CD4-positive, alpha-beta T cell treated with Interleukin-6 for 4 hours (primary cell): ENCODE data around the gene CYP20A1.
A peak's percentile ranks its signal among the peaks of the same experiment; 100 is the strongest.
"Not testable (repeated sequence)": the region's sequence is repeated elsewhere in the genome, so short reads cannot be mapped to it uniquely, and the experiment has no call there.

ENCODE experiments used
- DNase-seq: peaks from one replicate; pipeline ENCODE4 v3.0.0-alpha.2; 2020; ENCODE audit warnings: mixed read lengths

The CYP20A1 gene

DNA sequence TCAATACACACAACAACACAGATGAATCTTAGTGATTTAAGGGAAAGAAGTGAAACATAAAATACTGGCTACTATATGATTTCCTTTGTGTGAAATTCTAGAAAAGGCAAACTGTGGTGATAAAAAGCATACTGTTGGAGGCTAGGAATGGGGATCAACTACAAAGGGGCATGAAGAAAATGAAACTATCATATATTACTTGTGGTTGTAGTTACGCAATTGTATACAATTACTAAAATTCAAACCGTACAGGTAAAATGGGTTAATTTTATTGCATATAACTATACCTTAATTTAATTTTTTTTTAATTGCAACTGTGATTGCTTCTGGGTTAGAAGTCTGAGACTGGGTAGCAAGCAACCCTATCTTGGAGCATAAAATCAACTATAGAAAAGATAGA lies 47.7 kb downstream of the CYP20A1 start:
- no peak for DNase-seq

DNA sequence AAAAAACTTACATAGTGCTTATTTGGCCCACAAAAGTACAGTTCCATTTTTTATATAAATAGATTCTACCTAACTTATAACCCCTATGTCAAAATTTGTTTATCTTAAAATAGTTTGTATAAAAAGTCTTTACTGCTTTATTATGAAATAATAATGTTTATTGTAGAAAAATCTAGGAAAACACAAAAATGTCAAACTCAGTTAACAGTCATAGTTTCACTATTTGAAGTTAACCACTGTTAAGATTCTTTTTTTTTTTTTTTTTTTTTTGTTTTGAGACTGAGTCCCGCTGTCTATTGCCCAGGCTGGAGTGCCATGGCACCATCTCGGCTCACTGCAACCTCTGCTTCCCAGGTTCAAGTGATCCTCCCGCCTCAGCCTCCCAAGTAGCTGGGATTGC lies 62.8 kb downstream of the CYP20A1 start:
- DNase-seq, result no peak

DNA sequence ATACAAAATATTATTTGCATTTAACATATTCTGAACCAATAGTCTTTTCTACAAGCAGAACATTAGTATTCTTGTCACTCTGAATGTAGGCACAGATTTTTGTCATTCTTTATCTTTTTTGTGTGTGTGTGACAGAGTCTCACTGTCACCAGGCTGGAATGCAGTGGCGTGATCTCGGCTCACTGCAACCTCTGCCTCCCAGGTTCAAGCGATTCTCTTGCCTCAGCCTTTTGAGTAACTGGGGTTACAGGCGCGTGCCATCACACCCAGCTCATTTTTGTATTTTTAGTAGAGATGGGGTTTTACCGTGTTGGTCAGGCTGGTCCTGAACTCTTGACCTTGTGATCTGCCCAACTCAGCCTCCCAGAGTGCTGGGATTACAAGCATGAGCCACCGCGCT lies 63.8 kb downstream of the CYP20A1 start:
- DNase-seq, result not testable (repeated sequence)

DNA sequence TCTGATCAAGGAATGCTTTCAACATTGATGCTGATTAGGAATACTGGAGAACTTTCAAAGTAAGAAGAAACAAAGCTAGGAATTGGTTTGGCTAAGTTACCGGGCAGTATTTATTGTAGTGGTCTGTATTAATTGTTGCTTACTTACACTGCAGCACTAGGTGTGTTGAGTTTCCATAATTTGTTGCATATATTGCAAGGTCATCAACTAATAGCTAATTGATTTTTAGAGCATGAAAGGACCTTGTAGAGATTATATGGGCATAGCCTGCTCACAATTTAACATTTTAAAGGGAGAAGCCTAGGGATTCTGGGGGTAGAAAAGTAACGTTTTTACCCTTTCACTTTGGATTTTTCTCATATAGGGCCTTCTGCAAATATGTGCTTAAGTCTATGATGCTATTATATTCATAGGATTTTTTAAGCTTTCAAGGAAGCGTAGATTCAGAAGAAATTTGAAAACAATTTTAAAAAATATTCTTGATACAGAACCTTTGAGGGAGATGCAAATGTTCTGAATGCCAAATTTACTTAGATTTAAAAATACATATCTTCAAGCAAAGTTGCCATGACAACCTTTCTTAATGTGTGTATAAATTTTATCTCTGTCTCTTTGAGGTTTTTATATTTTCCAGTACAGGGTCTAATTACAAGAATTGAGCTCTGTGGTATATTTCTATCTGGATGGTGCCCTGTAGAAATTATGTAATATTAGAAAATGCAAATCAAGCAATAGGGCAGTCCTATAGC lies 72.0 kb downstream of the CYP20A1 start:
- DNase-seq, result no peak

DNA sequence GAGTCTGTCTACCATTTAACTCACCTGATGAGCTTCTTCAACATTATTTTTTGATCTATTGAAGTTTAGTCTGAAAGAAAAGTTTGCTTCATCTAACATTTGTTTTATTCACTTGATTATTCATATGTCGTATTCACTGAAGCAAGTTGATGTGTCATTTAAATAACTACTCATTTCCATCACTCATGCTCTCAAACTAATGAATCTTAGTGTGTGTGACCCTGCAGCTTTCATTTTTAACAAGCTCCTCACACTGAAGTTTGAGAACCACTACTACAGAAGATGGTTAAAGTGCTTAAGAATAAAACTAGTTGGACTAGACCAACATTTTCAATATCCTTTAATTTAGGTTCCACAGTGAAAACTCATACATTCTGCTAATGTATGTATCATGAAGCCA lies 87.5 kb downstream of the CYP20A1 start:
- DNase-seq, result no peak

DNA sequence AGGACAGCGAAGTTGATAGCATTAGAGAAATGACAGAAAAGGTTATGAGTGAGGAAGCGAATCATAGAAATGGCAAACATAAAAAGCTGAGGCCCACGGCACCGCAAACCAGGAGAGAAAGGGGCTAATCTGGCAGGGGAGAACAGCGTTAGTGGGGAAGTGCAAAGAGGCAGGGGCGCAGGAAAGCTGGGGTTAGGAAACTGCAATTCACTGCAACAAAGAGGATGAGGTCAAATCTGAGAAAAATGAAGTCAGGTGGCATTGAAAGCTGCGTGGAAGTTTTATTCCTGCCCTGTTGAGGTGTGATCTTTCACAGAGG lies 88.7 kb downstream of the CYP20A1 start:
- no peak for DNase-seq

DNA sequence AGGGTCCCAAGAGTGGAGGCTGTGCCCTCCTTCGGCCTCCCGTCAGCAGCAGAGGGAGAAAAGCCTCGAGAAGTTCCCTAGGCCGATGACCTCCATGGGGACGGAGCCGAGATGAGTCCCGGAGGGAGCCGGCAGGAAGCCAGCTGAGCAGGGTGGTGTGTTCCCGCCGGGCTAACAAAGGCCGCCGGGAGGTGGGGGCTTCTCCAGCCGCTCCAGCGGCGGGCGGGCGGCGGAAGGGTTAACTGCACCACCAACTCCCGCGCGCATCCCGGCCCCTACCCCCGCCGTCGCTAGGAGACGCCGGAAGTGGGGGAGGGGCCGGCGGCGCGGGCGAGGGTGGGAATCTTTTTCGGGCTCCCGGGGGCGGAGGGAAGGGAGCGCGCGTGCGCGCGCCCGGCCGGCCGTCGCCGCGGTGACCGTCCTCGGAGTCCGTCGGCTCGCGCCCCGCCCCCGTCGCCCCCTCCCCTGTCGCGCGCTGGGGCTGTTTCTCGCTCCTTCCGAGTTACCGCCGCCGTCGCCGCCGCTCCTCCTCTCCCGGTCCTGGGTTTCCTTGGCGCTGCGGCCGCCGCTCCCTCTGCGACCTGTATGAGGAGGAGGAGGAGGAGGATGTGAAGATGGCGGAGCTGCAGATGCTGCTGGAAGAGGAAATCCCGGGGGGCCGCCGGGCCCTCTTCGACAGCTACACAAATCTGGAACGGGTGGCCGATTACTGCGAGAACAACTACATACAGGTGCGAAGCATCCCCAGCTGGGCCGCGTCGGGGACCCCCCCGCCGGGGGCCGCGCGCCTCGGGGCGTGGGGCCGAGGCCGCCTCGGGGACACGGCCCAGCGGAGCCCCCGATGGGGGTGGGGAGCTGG lies 89.3 kb downstream of the CYP20A1 start, which contains the start of gene ABI2:
ABI2 (plus strand) TSS at position 494 of the 859 bp plus-strand sequence; CDS start at position 615, 121 bp downstream.
- peak; percentile 81 for DNase-seq

DNA sequence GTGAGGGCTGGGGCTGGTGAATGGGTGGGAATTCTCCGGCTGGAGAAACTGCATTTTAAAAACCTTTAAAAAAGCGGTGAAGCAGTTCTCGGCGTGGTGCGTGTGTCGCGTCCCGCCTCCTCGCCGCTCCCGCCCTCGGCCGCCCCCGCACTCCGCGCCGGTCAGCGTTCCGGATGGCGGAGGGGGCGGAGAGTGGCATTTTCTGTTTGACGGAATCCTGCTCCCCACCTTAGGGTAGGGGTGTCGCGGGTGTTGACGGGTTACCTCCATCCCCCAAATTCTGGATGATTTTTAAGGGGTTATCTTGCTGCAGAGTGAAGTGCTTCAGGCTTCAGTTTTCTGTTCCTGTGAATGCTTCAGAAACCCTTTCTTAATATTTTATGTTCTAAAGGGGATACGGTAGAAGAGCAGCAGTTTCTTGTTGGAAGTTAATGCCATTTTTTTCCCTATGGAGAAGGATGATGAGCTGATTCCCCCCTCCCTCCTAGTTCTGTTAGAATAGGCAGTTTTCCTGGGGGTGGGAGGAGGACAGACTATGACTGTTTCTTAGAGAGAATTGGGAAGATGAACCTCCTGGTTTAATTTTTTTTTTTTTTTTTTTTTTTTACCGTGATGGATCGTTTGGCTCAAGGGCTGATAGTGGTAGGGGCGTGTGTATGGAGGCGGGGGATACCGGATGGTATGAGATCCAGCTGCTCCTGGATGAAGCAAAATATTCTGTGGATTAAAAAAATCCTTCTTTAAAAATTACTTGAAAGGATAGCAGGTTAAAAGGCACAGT lies 90.1 kb downstream of the CYP20A1 start:
- peak; percentile 33 for DNase-seq

DNA sequence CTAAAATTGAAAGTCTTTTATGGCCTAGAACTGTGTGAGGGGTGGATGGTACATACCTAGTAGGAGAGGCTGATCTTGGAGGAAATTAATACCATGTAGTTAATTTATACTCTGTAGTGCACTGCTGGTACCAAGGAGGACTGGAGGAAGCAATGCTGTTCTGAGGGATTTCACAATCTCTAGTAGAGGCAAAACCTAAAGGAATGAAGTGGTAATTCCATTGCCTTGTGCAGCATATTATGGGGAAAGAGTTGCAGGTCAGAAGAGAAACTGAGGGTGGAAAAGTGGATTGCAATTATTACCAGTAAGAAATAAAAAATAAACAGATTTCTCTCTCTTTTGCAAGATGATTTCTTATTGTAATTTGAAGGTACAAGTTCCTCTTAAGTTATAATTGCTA lies 91.6 kb downstream of the CYP20A1 start:
- DNase-seq, result no peak

DNA sequence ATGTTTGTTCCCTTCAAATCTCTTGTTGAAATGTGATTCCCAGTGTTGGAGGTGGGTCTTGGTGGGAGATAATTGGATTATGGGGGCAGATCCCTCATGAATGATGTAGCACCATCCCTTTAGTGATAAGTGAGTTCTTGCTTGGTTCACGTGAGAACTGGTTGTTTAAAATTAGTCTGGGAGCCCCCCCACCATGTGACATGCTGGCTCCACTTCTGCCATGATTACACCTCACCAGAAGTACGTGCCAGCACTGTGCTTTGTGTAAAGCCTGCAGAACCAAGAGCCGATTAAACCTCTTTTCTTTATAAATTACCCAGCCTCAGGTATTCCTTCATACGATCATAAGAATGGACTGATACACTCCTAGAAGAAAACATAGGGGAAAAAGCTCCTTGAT lies 99.5 kb downstream of the CYP20A1 start:
- no peak for DNase-seq

DNA sequence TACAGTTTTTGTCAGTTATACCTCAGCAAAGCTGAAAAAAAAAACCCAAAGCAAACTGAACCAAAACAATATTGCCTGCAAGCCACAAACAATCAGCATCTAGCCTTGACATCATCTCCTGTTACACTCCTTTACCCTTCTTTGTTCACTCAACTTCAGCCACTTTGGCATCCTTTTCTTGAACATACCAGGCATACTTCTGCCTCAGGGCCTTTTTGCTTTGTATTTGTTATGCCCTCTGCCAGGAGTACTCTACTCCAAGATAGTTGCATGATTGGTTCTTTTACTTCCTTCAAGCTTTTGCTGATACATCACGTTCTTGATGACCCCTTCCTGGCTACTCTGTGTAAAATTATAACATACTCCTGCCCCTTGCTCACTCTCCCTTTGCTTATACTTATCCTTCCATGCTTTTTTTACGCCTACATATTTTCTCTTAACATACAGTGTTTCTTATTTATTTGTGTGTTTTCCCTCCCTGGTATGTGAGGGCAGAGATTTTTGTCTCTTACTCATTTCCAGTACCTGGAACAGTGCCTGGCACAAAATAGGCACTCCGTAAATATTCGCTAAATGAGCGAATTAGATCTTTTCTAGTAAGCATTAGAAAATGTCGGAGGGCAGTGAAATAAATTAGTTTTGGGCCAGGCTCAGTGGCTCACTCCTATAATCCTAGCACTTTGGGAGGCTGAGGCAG lies 102.1 kb downstream of the CYP20A1 start:
- no peak for DNase-seq

DNA sequence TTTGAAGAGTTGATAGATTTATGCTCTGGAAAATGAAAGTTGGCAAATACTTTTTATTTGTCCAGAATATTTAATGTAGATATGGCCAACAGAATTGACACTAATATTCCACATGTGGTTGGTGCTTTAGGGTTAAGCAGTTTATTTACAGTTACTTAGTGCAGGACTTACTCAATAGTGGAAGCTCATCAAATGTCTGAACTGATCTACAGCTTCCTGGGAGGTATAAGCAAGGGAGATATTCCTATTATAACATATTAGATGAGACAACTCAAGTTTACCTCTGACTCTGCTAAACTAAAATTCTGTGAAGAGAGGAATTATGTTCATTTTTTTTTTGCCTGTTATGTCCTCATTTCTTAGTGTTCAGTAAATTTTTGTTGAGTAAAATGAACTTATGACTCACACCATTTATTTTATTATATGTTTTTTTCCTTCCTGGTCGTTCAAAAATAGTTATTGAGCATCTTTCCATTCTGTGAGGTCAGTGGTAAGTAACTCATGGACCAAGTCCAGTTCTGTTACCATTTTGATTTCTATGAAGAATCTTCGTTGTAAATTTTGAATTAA lies 103.0 kb downstream of the CYP20A1 start:
- no peak for DNase-seq

DNA sequence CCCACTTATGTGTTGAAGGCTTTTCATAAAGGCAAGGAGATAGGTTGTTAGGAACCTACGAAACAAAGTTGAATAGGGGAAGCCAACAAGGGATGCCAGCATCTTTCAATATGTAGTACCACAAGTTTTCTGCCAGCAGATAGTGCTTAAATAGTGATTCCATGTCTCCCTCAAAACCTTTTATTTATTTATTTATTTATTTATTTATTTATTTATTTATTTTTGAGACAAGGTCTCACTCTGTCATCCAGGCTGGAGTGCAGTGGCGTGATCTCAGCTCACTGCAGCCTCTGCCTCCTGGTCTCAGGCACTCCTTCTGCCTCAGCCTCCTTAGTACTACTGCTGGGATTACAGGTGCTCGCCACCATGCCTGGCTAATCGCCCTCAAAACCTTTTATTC lies 103.6 kb downstream of the CYP20A1 start:
- not testable (repeated sequence) for DNase-seq

DNA sequence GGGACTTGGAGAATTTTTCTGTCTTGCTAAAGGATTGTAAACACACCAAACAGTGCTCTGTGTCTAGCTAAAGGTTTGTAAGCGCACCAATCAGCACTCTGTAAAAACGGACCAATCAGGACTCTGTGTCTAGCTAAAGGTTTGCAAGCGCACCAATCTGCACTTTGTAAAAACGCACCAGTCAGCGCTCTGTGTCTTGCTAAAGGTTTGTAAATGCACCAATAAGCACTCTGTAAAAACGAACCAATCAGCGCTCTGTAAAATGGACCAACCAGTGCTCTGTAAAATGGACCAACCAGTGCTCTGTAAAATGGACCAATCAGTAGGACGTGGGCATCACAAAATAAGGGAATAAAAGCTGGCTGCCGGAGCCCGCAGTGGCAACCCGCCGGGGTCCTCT lies 105.8 kb downstream of the CYP20A1 start:
- DNase-seq, result no peak

DNA sequence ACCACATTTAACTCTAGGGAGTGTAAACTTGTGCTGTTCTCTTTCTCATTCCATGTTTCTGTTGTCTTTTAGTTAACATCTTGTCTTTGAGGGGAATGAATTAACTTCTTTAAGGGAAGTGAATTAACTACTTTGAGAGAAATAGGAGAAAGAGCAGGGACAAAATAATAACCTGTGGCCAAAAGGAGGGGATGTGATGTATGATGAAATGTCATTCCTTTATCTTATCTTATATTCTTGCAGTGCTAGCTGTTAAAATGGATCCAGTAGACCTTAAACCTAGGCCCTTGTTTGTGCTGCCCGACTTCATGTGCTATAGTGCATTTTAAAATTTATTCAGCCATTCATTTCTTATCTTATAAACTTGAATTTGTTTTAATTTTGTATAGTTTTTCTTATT lies 107.8 kb downstream of the CYP20A1 start:
- DNase-seq, result no peak

DNA sequence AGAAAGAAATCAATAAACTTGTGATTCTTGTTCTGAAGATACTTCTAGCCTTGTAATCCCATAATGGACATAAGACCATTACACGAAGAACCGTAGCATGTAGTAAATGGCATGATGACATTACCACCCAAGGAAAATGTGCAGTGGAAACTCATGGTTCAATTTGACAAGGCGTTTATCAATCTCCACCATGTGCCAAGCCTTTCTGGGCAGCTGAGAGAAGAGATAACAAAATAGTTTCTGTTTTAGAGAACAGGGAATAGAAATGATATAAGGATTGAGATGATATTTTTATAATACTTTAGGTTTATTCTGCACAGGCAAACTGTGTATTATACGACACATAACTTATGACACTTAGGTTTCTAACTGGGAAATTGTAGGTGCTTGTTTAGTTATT lies 108.6 kb downstream of the CYP20A1 start:
- DNase-seq, result no peak

DNA sequence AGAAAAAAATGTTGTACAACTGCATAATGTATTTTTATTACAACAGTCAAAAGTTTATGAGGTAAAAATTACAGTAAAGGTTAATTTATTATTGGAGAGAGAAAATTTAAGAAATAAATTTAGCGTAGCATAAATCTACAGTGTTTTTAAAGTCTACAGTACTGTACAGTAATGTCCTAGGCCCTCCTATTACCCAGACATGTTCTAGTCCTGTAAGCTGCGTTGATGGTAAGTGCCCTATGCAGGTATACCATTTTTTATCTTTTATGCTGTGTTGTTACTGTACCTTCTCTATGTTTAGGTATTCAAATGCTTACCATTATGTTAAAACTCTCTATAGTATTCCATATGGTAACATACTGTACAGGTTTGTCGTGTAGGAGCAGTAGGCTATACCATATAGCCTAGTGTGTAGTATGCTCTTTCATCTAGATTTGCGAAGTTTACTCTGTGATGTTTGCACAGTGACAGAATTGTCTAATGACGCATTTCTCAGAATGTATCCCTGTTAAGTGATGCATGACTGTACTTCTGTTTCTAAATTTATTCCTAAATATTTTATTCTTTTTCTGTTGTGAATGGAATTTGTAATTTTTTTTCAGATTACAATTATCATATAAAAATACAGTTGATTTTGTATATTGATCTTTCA lies 113.9 kb downstream of the CYP20A1 start:
- no peak for DNase-seq

DNA sequence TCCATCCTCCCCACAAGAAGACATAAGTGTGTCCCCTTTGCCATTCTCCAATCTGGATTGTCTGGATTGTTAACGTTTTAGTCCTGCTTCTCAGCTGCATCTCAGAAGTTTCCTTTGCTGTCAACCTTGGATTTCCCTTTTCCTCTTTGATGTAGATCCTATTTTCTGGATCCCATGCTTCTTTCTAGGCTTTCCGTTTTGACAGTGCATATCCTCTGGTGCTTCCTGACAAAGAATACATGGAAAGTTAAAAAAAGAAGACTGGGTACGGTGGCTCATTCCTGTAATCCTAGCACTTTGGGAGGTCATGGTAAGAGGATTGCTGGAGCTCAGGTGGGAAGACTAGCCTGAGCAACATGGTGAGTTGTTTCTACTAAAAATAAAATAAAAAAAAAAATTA lies 116.1 kb downstream of the CYP20A1 start:
- DNase-seq, result no peak
